ENCODE measurements around the gene SELENOV.

The SELENOV gene

DNA sequence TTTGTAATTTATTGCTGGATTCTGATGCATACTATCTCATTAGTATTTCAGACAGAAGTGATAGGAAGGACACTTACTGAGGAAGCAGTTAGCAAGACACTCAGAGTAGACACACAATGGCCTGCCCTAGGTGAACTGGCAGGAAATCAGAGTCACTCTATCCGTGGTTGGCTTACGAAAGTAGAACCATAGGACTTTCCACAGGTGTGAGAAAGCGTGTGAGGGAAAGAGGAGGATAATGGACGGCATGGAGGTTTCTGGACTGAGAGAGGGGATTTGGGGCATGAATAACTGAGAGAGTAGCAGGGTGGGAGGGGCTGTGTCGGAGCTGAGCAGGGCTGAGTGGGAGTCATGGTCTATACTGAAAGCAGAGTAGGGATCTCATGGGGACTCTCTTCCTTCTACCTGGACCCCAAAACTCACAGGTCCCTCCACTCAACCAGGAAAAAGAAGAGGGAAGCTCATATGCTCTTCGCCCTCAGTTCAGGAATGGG, 43.7 kb downstream of the SELENOV start:
- H3K4ac ChIP-seq (ENCODE audit: low read depth, low read length), result no peak overlapping the region
- no peak overlapping the region for H2BK12ac ChIP-seq (ENCODE audit: low read length)
- H3K18ac ChIP-seq (ENCODE audit: low read length), result no peak overlapping the region
- H2BK5ac ChIP-seq (ENCODE audit: low read depth, low read length, poor library complexity), result no peak overlapping the region
- no peak overlapping the region for H2AFZ ChIP-seq (ENCODE audit: insufficient read depth, low read length, poor library complexity)
- H3K14ac ChIP-seq (ENCODE audit: low read length), result no peak overlapping the region
- H3K27ac ChIP-seq (ENCODE audit: low read depth, low read length), result no peak overlapping the region
- DNase-seq, result no peak
- H2AK5ac ChIP-seq (ENCODE audit: low read length), result no peak overlapping the region
- no peak overlapping the region for H2BK120ac ChIP-seq (ENCODE audit: insufficient read depth, low read length, poor library complexity)
- H4K91ac ChIP-seq (ENCODE audit: low read depth, low read length), result no peak overlapping the region
- no peaks in the 10 kb centered on the region for H3K27me3 ChIP-seq (ENCODE audit: insufficient read depth, low read length)
- no peak overlapping the region for H4K12ac ChIP-seq (ENCODE audit: low read depth, low read length)
- WGBS (ENCODE audit: extremely low coverage, insufficient coverage, insufficient read length), result no CpG with 5 or more reads among the region's 6 CpGs
- peaks cover 1% of the 10 kb centered on the region for H3K79me1 ChIP-seq (ENCODE audit: low read length)
- no peak overlapping the region for H3K4me3 ChIP-seq (ENCODE audit: low read depth, low read length)
- H3K9ac ChIP-seq (ENCODE audit: low read length), result no peak overlapping the region
- no peak overlapping the region for H3K4me2 ChIP-seq (ENCODE audit: low read length)
- H3K36me3 ChIP-seq (ENCODE audit: control insufficient read depth in 1 of 2, insufficient read depth in 2 of 2, low read length in 2 of 2), result no peaks in the 10 kb centered on the region
- peaks cover 8 to 11% of the 10 kb centered on the region in 2 experiments for H3K4me1 ChIP-seq (ENCODE audit: control insufficient read depth in 1 of 2, insufficient read depth in 2 of 2, low read length in 2 of 2)
- no peak overlapping the region for H4K8ac ChIP-seq (ENCODE audit: low read depth, low read length)
- no peak overlapping the region for H3K23ac ChIP-seq (ENCODE audit: low read length)
- no peaks in the 10 kb centered on the region for H3K9me3 ChIP-seq (ENCODE audit: insufficient read depth, low read depth, low read length)
- H3K79me2 ChIP-seq (ENCODE audit: control insufficient read depth, insufficient read depth, low read length, poor library complexity), result no peaks in the 10 kb centered on the region

DNA sequence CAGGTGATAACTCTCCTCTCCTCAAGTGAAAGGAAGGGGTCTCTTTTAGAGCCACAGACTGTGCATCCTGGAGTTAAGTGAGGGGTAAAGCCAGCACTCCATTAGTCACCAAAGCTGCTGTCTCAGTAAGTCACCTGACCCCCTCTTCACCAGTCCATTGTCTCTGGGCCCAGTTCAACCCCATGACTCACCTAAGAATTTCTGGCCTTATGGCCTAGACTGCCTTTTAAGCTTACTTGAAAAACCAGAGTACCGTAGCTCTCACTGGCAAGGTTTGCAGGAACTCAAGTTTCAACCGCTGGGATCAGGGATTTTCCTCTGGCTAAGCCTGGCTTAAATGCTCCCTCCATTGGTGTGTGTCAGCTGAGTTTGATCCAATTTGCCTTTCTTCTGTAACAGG, 48.5 kb downstream of the SELENOV start:
- H3K79me2 ChIP-seq (ENCODE audit: control insufficient read depth, insufficient read depth, low read length, poor library complexity), result no peaks in the 10 kb centered on the region
- WGBS (ENCODE audit: extremely low coverage, insufficient coverage, insufficient read length), result no CpG with 5 or more reads among the region's 2 CpGs
- no peak overlapping the region for H4K12ac ChIP-seq (ENCODE audit: low read depth, low read length)
- H2BK12ac ChIP-seq (ENCODE audit: low read length), result peak overlapping the region; percentile 9
- H3K4me1 ChIP-seq (ENCODE audit: control insufficient read depth in 1 of 2, insufficient read depth in 2 of 2, low read length in 2 of 2), result peaks cover 6 to 9% of the 10 kb centered on the region in 2 experiments
- no peak overlapping the region for H2AFZ ChIP-seq (ENCODE audit: insufficient read depth, low read length, poor library complexity)
- no peaks in the 10 kb centered on the region for H3K36me3 ChIP-seq (ENCODE audit: control insufficient read depth in 1 of 2, insufficient read depth in 2 of 2, low read length in 2 of 2)
- peak overlapping the region; percentile 37 for H2BK120ac ChIP-seq (ENCODE audit: insufficient read depth, low read length, poor library complexity)
- H4K8ac ChIP-seq (ENCODE audit: low read depth, low read length), result no peak overlapping the region
- no peaks in the 10 kb centered on the region for H3K27me3 ChIP-seq (ENCODE audit: insufficient read depth, low read length)
- peaks cover 2% of the 10 kb centered on the region for H3K79me1 ChIP-seq (ENCODE audit: low read length)
- H3K14ac ChIP-seq (ENCODE audit: low read length), result no peak overlapping the region
- H3K23ac ChIP-seq (ENCODE audit: low read length), result no peak overlapping the region
- no peak overlapping the region for H3K9ac ChIP-seq (ENCODE audit: low read length)
- H2BK5ac ChIP-seq (ENCODE audit: low read depth, low read length, poor library complexity), result peak overlapping the region; percentile 21
- no peak overlapping the region for H2AK5ac ChIP-seq (ENCODE audit: low read length)
- no peak overlapping the region for H3K18ac ChIP-seq (ENCODE audit: low read length)
- peak overlapping the region; percentile 59 for H3K27ac ChIP-seq (ENCODE audit: low read depth, low read length)
- no peak overlapping the region for H3K4me3 ChIP-seq (ENCODE audit: low read depth, low read length)
- H3K9me3 ChIP-seq (ENCODE audit: insufficient read depth, low read depth, low read length), result no peaks in the 10 kb centered on the region
- H3K4ac ChIP-seq (ENCODE audit: low read depth, low read length), result no peak overlapping the region
- peak overlapping the region; percentile 30 for H3K4me2 ChIP-seq (ENCODE audit: low read length)
- H4K91ac ChIP-seq (ENCODE audit: low read depth, low read length), result no peak overlapping the region
- peak in 1 of 2 donors; percentile 25 for DNase-seq

GRCh38 chr19:39566064-39566463, 51.1 kb downstream of the SELENOV start:
- Histone ChIP-seq H3K23ac (ENCODE audit: low read length) (no peak overlapping the region), H3K4me2 (ENCODE audit: low read length) (no peak overlapping the region), H3K4ac (ENCODE audit: low read depth, low read length) (no peak overlapping the region), H3K9me3 (ENCODE audit: insufficient read depth, low read depth, low read length) (no peaks in the 10 kb centered on the region), H3K9ac (ENCODE audit: low read length) (no peak overlapping the region), H3K14ac (ENCODE audit: low read length) (no peak overlapping the region), H3K27me3 (ENCODE audit: insufficient read depth, low read length) (no peaks in the 10 kb centered on the region), H4K91ac (ENCODE audit: low read depth, low read length) (no peak overlapping the region), H4K12ac (ENCODE audit: low read depth, low read length) (no peak overlapping the region), H2BK5ac (ENCODE audit: low read depth, low read length, poor library complexity) (no peak overlapping the region), H3K27ac (ENCODE audit: low read depth, low read length) (no peak overlapping the region), H4K8ac (ENCODE audit: low read depth, low read length) (no peak overlapping the region), H3K4me3 (ENCODE audit: low read depth, low read length) (no peak overlapping the region), H3K18ac (ENCODE audit: low read length) (no peak overlapping the region), H3K79me2 (ENCODE audit: control insufficient read depth, insufficient read depth, low read length, poor library complexity) (no peaks in the 10 kb centered on the region), H3K4me1 (ENCODE audit: control insufficient read depth in 1 of 2, insufficient read depth in 2 of 2, low read length in 2 of 2) (peaks cover 7 to 9% of the 10 kb centered on the region in 2 experiments), H2BK12ac (ENCODE audit: low read length) (no peak overlapping the region), H2AK5ac (ENCODE audit: low read length) (no peak overlapping the region), H3K79me1 (ENCODE audit: low read length) (peaks cover 4% of the 10 kb centered on the region), H2BK120ac (ENCODE audit: insufficient read depth, low read length, poor library complexity) (no peak overlapping the region), H2AFZ (ENCODE audit: insufficient read depth, low read length, poor library complexity) (no peak overlapping the region), H3K36me3 (ENCODE audit: control insufficient read depth in 1 of 2, insufficient read depth in 2 of 2, low read length in 2 of 2) (no peaks in the 10 kb centered on the region)
- no peak for DNase-seq
- WGBS (ENCODE audit: extremely low coverage, insufficient coverage, insufficient read length), result no CpG with 5 or more reads among the region's 3 CpGs

DNA sequence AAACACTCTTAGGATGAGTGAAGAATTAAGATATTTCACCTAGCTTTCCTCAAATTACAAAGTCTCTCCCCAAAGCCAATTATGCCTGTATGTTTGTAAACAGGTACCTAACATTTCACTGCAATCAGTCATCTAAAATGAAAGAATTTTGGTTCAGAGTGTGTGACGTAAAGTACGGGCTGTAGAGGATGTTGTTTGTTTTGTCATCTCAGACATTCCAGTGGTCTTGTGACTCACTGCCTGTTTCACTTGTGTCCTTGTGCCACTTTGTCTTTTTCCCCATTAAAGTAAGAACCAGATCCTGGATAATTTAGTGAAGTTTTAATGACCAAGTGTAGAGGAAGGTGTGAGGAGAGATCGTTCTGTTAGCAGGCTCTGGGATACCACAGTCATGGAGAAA, 53.7 kb downstream of the SELENOV start:
- Histone ChIP-seq H3K18ac (ENCODE audit: low read length) (no peak overlapping the region), H3K9ac (ENCODE audit: low read length) (peak overlapping the region; percentile 26), H3K27ac (ENCODE audit: low read depth, low read length) (no peak overlapping the region), H3K23ac (ENCODE audit: low read length) (no peak overlapping the region), H2BK12ac (ENCODE audit: low read length) (no peak overlapping the region), H2AFZ (ENCODE audit: insufficient read depth, low read length, poor library complexity) (no peak overlapping the region), H3K27me3 (ENCODE audit: insufficient read depth, low read length) (no peaks in the 10 kb centered on the region), H3K79me1 (ENCODE audit: low read length) (peaks cover 4% of the 10 kb centered on the region), H2BK5ac (ENCODE audit: low read depth, low read length, poor library complexity) (no peak overlapping the region), H4K91ac (ENCODE audit: low read depth, low read length) (peak overlapping the region; percentile 61), H3K4me3 (ENCODE audit: low read depth, low read length) (no peak overlapping the region), H3K36me3 (ENCODE audit: control insufficient read depth in 1 of 2, insufficient read depth in 2 of 2, low read length in 2 of 2) (no peaks in the 10 kb centered on the region), H2BK120ac (ENCODE audit: insufficient read depth, low read length, poor library complexity) (no peak overlapping the region), H3K9me3 (ENCODE audit: insufficient read depth, low read depth, low read length) (no peaks in the 10 kb centered on the region), H4K8ac (ENCODE audit: low read depth, low read length) (no peak overlapping the region), H3K14ac (ENCODE audit: low read length) (no peak overlapping the region), H4K12ac (ENCODE audit: low read depth, low read length) (no peak overlapping the region), H3K4ac (ENCODE audit: low read depth, low read length) (no peak overlapping the region), H2AK5ac (ENCODE audit: low read length) (no peak overlapping the region), H3K4me1 (ENCODE audit: control insufficient read depth in 1 of 2, insufficient read depth in 2 of 2, low read length in 2 of 2) (peaks cover 2 to 3% of the 10 kb centered on the region in 2 experiments), H3K4me2 (ENCODE audit: low read length) (no peak overlapping the region), H3K79me2 (ENCODE audit: control insufficient read depth, insufficient read depth, low read length, poor library complexity) (no peaks in the 10 kb centered on the region)
- no CpG with 5 or more reads among the region's 3 CpGs for WGBS (ENCODE audit: extremely low coverage, insufficient coverage, insufficient read length)
- DNase-seq, result peak; percentile 80 to 94

Data from trophoblast cell (in vitro differentiated cells and primary cell).